CD14-positive monocyte (primary cell): ENCODE data around the gene ADAMTS4. TPM values are rescaled to one million over a fixed set of nuclear protein-coding genes. Genes with fewer than 3 reads are reported as not detected.

Source experiments
- DNase-seq, 3 donors: peaks; one replicate each; pipeline ENCODE4 v3.0.0-alpha.2; 2011 to 2022
- H2AFZ ChIP-seq: 2 replicates; pipeline ENCODE4 v1.6.0; 2012; ENCODE audit warnings: mild to moderate bottlenecking, low read depth, low read length, inconsistent platforms; ENCODE audit not compliant: insufficient read depth, poor library complexity, severe bottlenecking
- H3K27ac ChIP-seq, 2 donors: 1 replicate in 1 of 2; 2 replicates in 1 of 2; pipeline ENCODE4 v1.5.1; 2012 to 2013; ENCODE audit warnings: low read length in 2 of 2, control low read depth in 1 of 2, inconsistent platforms in 1 of 2, low read depth in 1 of 2, mild to moderate bottlenecking in 1 of 2
- H3K27me3 ChIP-seq, 2 donors: one replicate each; pipeline versions ENCODE4 v1.6.0 to v1.6.1; 2011 to 2013; ENCODE audit warnings: low read length in 2 of 2; ENCODE audit not compliant: control insufficient read depth in 2 of 2, insufficient read depth in 2 of 2
- H3K36me3 ChIP-seq, 2 donors: replicated peaks in 1 of 2; 1 replicate in 1 of 2; 2 replicates in 1 of 2; pipeline versions ENCODE4 v1.5.1 to v1.6.1; 2012 to 2013; ENCODE audit warnings: low read length in 2 of 2, control low read depth in 1 of 2, inconsistent platforms in 1 of 2, mild to moderate bottlenecking in 1 of 2; ENCODE audit not compliant: insufficient read depth in 2 of 2, control insufficient read depth in 1 of 2
- H3K4me1 ChIP-seq, 2 donors: 1 replicate in 1 of 2; 2 replicates in 1 of 2; pipeline versions ENCODE4 v1.5.1 to v1.6.1; 2012 to 2013; ENCODE audit warnings: low read length in 2 of 2, control low read depth in 1 of 2, inconsistent platforms in 1 of 2, mild to moderate bottlenecking in 1 of 2, moderate library complexity in 1 of 2; ENCODE audit not compliant: insufficient read depth in 2 of 2, control insufficient read depth in 1 of 2
- H3K4me2 ChIP-seq: replicated peaks from 2 replicates; pipeline ENCODE3; 2012; ENCODE audit warnings: low read length, moderate library complexity, mild to moderate bottlenecking; ENCODE audit not compliant: poor library complexity, severe bottlenecking; ENCODE audit errors: extremely low read depth
- H3K4me3 ChIP-seq, 3 experiments: fragments of 200-600 bp in 1 of 3; sonication (generic) in 1 of 3; replicated peaks in 1 of 3; 1 replicate in 2 of 3; 2 replicates in 1 of 3; pipeline ENCODE4 v1.5.1; 2011 to 2013; ENCODE audit warnings: low read length in 3 of 3, mild to moderate bottlenecking in 3 of 3, control low read depth in 2 of 3, low read depth in 2 of 3, inconsistent platforms in 1 of 3, moderate library complexity in 1 of 3
- H3K79me2 ChIP-seq: 2 replicates; pipeline ENCODE4 v1.6.0; 2012; ENCODE audit warnings: mild to moderate bottlenecking, control low read depth, inconsistent platforms, low read length, moderate library complexity; ENCODE audit not compliant: insufficient read depth
- H3K9ac ChIP-seq: 2 replicates; pipeline ENCODE4 v1.6.0; 2017; ENCODE audit warnings: low read length, mild to moderate bottlenecking; ENCODE audit not compliant: insufficient read depth, poor library complexity, severe bottlenecking
- H3K9me3 ChIP-seq, 2 donors: replicated peaks in 1 of 2; 1 replicate in 1 of 2; 2 replicates in 1 of 2; pipeline versions ENCODE4 v1.5.1 to v1.6.1; 2012 to 2013; ENCODE audit warnings: low read length in 2 of 2, control low read depth in 1 of 2; ENCODE audit not compliant: control insufficient read depth in 1 of 2, insufficient read depth in 1 of 2
- H4K20me1 ChIP-seq: 2 replicates; pipeline ENCODE4 v1.6.0; 2012; ENCODE audit warnings: mild to moderate bottlenecking, low read length, control low read depth, moderate library complexity; ENCODE audit not compliant: insufficient read depth
- H3K27ac Mint-ChIP-seq, 7 donors: one replicate each; pipeline ENCODE4 v1.8.0; 2020; ENCODE audit warnings: mild to moderate bottlenecking in 7 of 7, mixed read lengths in 7 of 7, moderate library complexity in 6 of 7, inconsistent platforms in 2 of 7
- H3K27me3 Mint-ChIP-seq, 3 donors: one replicate each; pipeline ENCODE4 v1.8.0; 2021 to 2022; ENCODE audit warnings: low read depth in 3 of 3, mild to moderate bottlenecking in 3 of 3, mixed read lengths in 3 of 3, moderate library complexity in 3 of 3, inconsistent platforms in 1 of 3
- H3K36me3 Mint-ChIP-seq, 2 donors: one replicate each; pipeline ENCODE4 v1.8.0; 2020; ENCODE audit warnings: mixed read lengths in 2 of 2, inconsistent platforms in 1 of 2, mild to moderate bottlenecking in 1 of 2
- H3K4me1 Mint-ChIP-seq: one replicate; pipeline ENCODE4 v1.8.0; 2020; ENCODE audit warnings: mild to moderate bottlenecking, mixed read lengths
- H3K4me3 Mint-ChIP-seq, 2 donors: one replicate each; pipeline ENCODE4 v1.8.0; 2020; ENCODE audit warnings: mild to moderate bottlenecking in 2 of 2, mixed read lengths in 2 of 2, moderate library complexity in 1 of 2
- H3K9me3 Mint-ChIP-seq, 7 donors: one replicate each; pipeline ENCODE4 v1.8.0; 2020 to 2022; ENCODE audit warnings: mixed read lengths in 7 of 7, mild to moderate bottlenecking in 6 of 7, moderate library complexity in 6 of 7, inconsistent platforms in 2 of 7
- CTCF ChIP-seq: fragments of 200-600 bp; IDR thresholded peaks from one replicate; pipeline ENCODE4 v1.8.0; 2022; ENCODE audit warnings: antibody characterized with exemption, mild to moderate bottlenecking
- WGBS: methylation state at CpG from one replicate; pipeline ENCODE4 v1.1.5; 2013; ENCODE audit warnings: missing lambda C conversion rate; ENCODE audit not compliant: insufficient coverage; 5-methylcytosine and 5-hydroxymethylcytosine counted together
- intact Hi-C, 2 donors: fragments of 100-400 bp; cut with micrococcal nuclease; formaldehyde crosslinking; loops; one replicate each; pipeline versions ENCODE4 v1.15.0 to v1.15.1; 2023
- polyA plus RNA-seq, 3 donors: library from polyadenylated mRNA; depleted of rRNA in 1 of 3; unstranded in 2 of 3; stranded (reverse) in 1 of 3; fragments of 300-500 nt in 2 of 3; fragments of >200 nt in 1 of 3; fragmentation: Illumina TruSeq in 2 of 3; gene quantifications; 1 replicate in 2 of 3; 2 replicates in 1 of 3; pipeline ENCODE4 v1.2.3, GENCODE V29; 2012 to 2021

Gene ADAMTS4
- polyA plus RNA-seq, 3 donors: 0.01 to 0.04 TPM; not detected in 1

GRCh38 chr1:161158316-161159010 lies 40.4 kb downstream of the ADAMTS4 start:
- Mint-ChIP-seq H3K27ac (peak overlapping the region; percentile 78 to 94 (median 85)), H3K4me3 (peak overlapping the region in 1 of 2 donors; percentile 85), H3K4me1 (peaks cover 45% of the 10 kb centered on the region), H3K9me3 (no peaks in the 10 kb centered on the region), H3K27me3 (no peaks in the 10 kb centered on the region), H3K36me3 (peaks cover 33 to 53% of the 10 kb centered on the region in 2 donors)
- H4K20me1 ChIP-seq: no peaks in the 10 kb centered on the region
- peak overlapping the region; percentile 31 to 85 for H3K27ac ChIP-seq
- peaks cover 23 to 38% of the 10 kb centered on the region in 2 donors for H3K4me1 ChIP-seq
- WGBS: 47% methylated on average over 3 of the region's 9 CpGs
- H3K27me3 ChIP-seq: no peaks in the 10 kb centered on the region
- peaks cover 32 to 47% of the 10 kb centered on the region in 2 donors for H3K36me3 ChIP-seq
- peak overlapping the region; percentile 87 for H3K9ac ChIP-seq
- peak overlapping the region in 2 of 3 experiments; percentile 94 to 97 for H3K4me3 ChIP-seq
- TF ChIP-seq CTCF: no peak
- H3K79me2 ChIP-seq: peaks cover 40% of the 10 kb centered on the region
- H3K4me2 ChIP-seq: peak overlapping the region; percentile 97
- H3K9me3 ChIP-seq: no peaks in the 10 kb centered on the region
- peak overlapping the region; percentile 92 for H2AFZ ChIP-seq
- intact Hi-C loops: no loop called here
- no peak for DNase-seq

- no peak overlapping the region for H3K27ac ChIP-seq
- H3K27me3 ChIP-seq: no peaks in the 10 kb centered on the region
- H3K27me3 Mint-ChIP-seq: no peaks in the 10 kb centered on the region
- no peaks in the 10 kb centered on the region for H4K20me1 ChIP-seq
- no peak overlapping the region for H2AFZ ChIP-seq
- TF ChIP-seq CTCF: no peak
- no peak overlapping the region for H3K9ac ChIP-seq
- no peak for DNase-seq
- H3K27ac Mint-ChIP-seq: no peak overlapping the region
- no peak overlapping the region for H3K4me3 Mint-ChIP-seq
- H3K4me1 ChIP-seq: peaks cover 26 to 41% of the 10 kb centered on the region in 2 donors
- no peaks in the 10 kb centered on the region for H3K9me3 Mint-ChIP-seq
- H3K79me2 ChIP-seq: peaks cover 40% of the 10 kb centered on the region
- WGBS: 100% methylated on average over 1 of the region's 1 CpG
- intact Hi-C loops: no loop called here
- no peaks in the 10 kb centered on the region for H3K9me3 ChIP-seq
- H3K36me3 ChIP-seq: peaks cover 29 to 41% of the 10 kb centered on the region in 2 donors
- H3K36me3 Mint-ChIP-seq: peaks cover 27 to 48% of the 10 kb centered on the region in 2 donors
- H3K4me1 Mint-ChIP-seq: peaks cover 48% of the 10 kb centered on the region
- no peak overlapping the region for H3K4me2 ChIP-seq
- H3K4me3 ChIP-seq: no peak overlapping the region
Measured at GRCh38 chr1:161157867-161158266, 41.0 kb downstream of the ADAMTS4 start.
